Endothelial cell (in vitro differentiated cells): ENCODE measurements around the gene STMN1. TPM values are rescaled to one million over a fixed set of nuclear protein-coding genes. Genes with fewer than 3 reads are reported as not detected.

Experiments
- DNase-seq: peaks from one replicate; pipeline ENCODE4 v3.0.0; 2021; ENCODE audit warnings: low spot score
- H3K27ac Mint-ChIP-seq: one replicate; pipeline ENCODE4 v1.8.0; 2021; ENCODE audit warnings: mixed read lengths, inconsistent platforms; ENCODE audit not compliant: unreplicated experiment
- H3K27me3 Mint-ChIP-seq: one replicate; pipeline ENCODE4 v1.8.0; 2021; ENCODE audit warnings: mild to moderate bottlenecking, moderate library complexity, mixed read lengths, inconsistent platforms; ENCODE audit not compliant: unreplicated experiment
- H3K36me3 Mint-ChIP-seq: one replicate; pipeline ENCODE4 v1.8.0; 2021; ENCODE audit warnings: mild to moderate bottlenecking, low read depth, mixed read lengths, inconsistent platforms; ENCODE audit not compliant: unreplicated experiment
- H3K4me1 Mint-ChIP-seq: one replicate; pipeline ENCODE4 v1.8.0; 2021; ENCODE audit warnings: mild to moderate bottlenecking, mixed read lengths, inconsistent platforms; ENCODE audit not compliant: unreplicated experiment
- H3K4me3 Mint-ChIP-seq: one replicate; pipeline ENCODE4 v1.8.0; 2021; ENCODE audit warnings: mild to moderate bottlenecking, mixed read lengths, inconsistent platforms; ENCODE audit not compliant: unreplicated experiment
- H3K9me3 Mint-ChIP-seq: one replicate; pipeline ENCODE4 v1.8.0; 2021; ENCODE audit warnings: mixed read lengths, inconsistent platforms; ENCODE audit not compliant: unreplicated experiment
- CTCF ChIP-seq: fragments of 200-600 bp; sonication (generic); IDR thresholded peaks from one replicate; pipeline ENCODE4 v1.5.0; 2021; ENCODE audit warnings: antibody characterized with exemption; ENCODE audit not compliant: unreplicated experiment
- total RNA-seq: library from RNA; stranded (reverse); fragmentation: NEBNext Ultra II Directional; extraction: Animal tissue kit (Norgen Biotek cat#: 25700); gene quantifications from one replicate; pipeline ENCODE4 v1.2.1, GENCODE V29; 2021; ENCODE audit not compliant: unreplicated experiment

STMN1 gene
- total RNA-seq, 1 donor from 2014 or later, result 972 TPM

- Mint-ChIP-seq H3K27me3 (peaks cover 4% of the 10 kb centered on the region), H3K9me3 (no peaks in the 10 kb centered on the region), H3K4me1 (peaks cover 14% of the 10 kb centered on the region), H3K4me3 (no peak overlapping the region), H3K36me3 (peaks cover 16% of the 10 kb centered on the region), H3K27ac (no peak overlapping the region)
- no peak for TF ChIP-seq CTCF
- no peak for DNase-seq
These were observed 17.7 kb downstream of the STMN1 start for GRCh38 chr1:25888426-25888987.

- peaks cover 11% of the 10 kb centered on the region for H3K4me1 Mint-ChIP-seq
- peaks cover 4% of the 10 kb centered on the region for H3K27me3 Mint-ChIP-seq
- TF ChIP-seq CTCF, result no peak
- H3K9me3 Mint-ChIP-seq, result no peaks in the 10 kb centered on the region
- H3K36me3 Mint-ChIP-seq, result peaks cover 16% of the 10 kb centered on the region
- H3K4me3 Mint-ChIP-seq, result no peak overlapping the region
- no peak overlapping the region for H3K27ac Mint-ChIP-seq
- DNase-seq, result no peak
These were observed 20.6 kb downstream of the STMN1 start for GRCh38 chr1:25885602-25886001.

- Mint-ChIP-seq H3K9me3 (no peaks in the 10 kb centered on the region), H3K36me3 (peaks cover 4% of the 10 kb centered on the region), H3K27ac (no peak overlapping the region), H3K4me1 (peaks cover 13% of the 10 kb centered on the region), H3K27me3 (peaks cover 11% of the 10 kb centered on the region), H3K4me3 (no peak overlapping the region)
- TF ChIP-seq CTCF, result no peak
- DNase-seq, result no peak
These were observed 25.0 kb downstream of the STMN1 start for GRCh38 chr1:25881266-25881665.

GRCh38 chr1:25880518-25880917 is 25.7 kb downstream of the STMN1 start:
- no peak for TF ChIP-seq CTCF
- Mint-ChIP-seq H3K27ac (peak overlapping the region; percentile 42), H3K36me3 (peaks cover 4% of the 10 kb centered on the region), H3K4me3 (peak overlapping the region; percentile 78), H3K4me1 (peaks cover 16% of the 10 kb centered on the region), H3K27me3 (peaks cover 15% of the 10 kb centered on the region), H3K9me3 (no peaks in the 10 kb centered on the region)
- DNase-seq, result no peak

- DNase-seq, result no peak
- no peak overlapping the region for H3K27ac Mint-ChIP-seq
- H3K36me3 Mint-ChIP-seq, result peaks cover 4% of the 10 kb centered on the region
These were observed 26.5 kb downstream of the STMN1 start for GRCh38 chr1:25879675-25880074.

More at GRCh38 chr1:25879675-25880074, 26.5 kb downstream of the STMN1 start:
- H3K27me3 Mint-ChIP-seq, result peaks cover 15% of the 10 kb centered on the region
- no peak overlapping the region for H3K4me3 Mint-ChIP-seq
- peaks cover 16% of the 10 kb centered on the region for H3K4me1 Mint-ChIP-seq
- no peaks in the 10 kb centered on the region for H3K9me3 Mint-ChIP-seq
- TF ChIP-seq CTCF, result no peak
